Type B pancreatic cell (in vitro differentiated cells): Measurements from ENCODE around the gene CD46. TPM values are rescaled to one million over a fixed set of nuclear protein-coding genes. Genes with fewer than 3 reads are reported as not detected.

Source experiments
- DNase-seq: peaks from one replicate; pipeline ENCODE4 v3.0.0; 2021; ENCODE audit warnings: mixed read lengths; ENCODE audit not compliant: unreplicated experiment; ENCODE audit errors: extremely low spot score
- H3K27ac Mint-ChIP-seq: 2 replicates; pipeline ENCODE4 v1.8.0; 2021; ENCODE audit warnings: mild to moderate bottlenecking, mixed read lengths
- H3K27me3 Mint-ChIP-seq: 2 replicates; pipeline ENCODE4 v1.8.0; 2021; ENCODE audit warnings: mixed read lengths
- H3K36me3 Mint-ChIP-seq: 2 replicates; pipeline ENCODE4 v1.8.0; 2021; ENCODE audit warnings: mixed read lengths
- H3K4me1 Mint-ChIP-seq: one replicate; pipeline ENCODE4 v1.8.0; 2021; ENCODE audit warnings: mixed read lengths; ENCODE audit not compliant: unreplicated experiment
- H3K4me3 Mint-ChIP-seq: 2 replicates; pipeline ENCODE4 v1.8.0; 2021; ENCODE audit warnings: mild to moderate bottlenecking, mixed read lengths
- H3K9me3 Mint-ChIP-seq: 2 replicates; pipeline ENCODE4 v1.8.0; 2021; ENCODE audit warnings: mixed read lengths
- CTCF ChIP-seq: fragments of 200-600 bp; sonication (generic); conservative IDR thresholded peaks from 2 replicates; pipeline ENCODE4 v1.5.0; 2021; ENCODE audit warnings: antibody characterized with exemption, mild to moderate bottlenecking
- total RNA-seq: library from RNA; stranded (reverse); gene quantifications from 2 replicates; pipeline ENCODE4 v1.2.1, GENCODE V29; 2021; ENCODE audit warnings: low replicate concordance

CD46 gene
- total RNA-seq, 1 donor from 2014 or later: 155 TPM

GRCh38 chr1:207799989-207800648 lies 48.3 kb downstream of the CD46 start:
- H3K27ac Mint-ChIP-seq: no peak overlapping the region
- H3K36me3 Mint-ChIP-seq: no peaks in the 10 kb centered on the region
- H3K27me3 Mint-ChIP-seq: no peaks in the 10 kb centered on the region
- TF ChIP-seq CTCF: no peak
- no peaks in the 10 kb centered on the region for H3K4me1 Mint-ChIP-seq
- H3K9me3 Mint-ChIP-seq: no peaks in the 10 kb centered on the region
- no peak for DNase-seq
- H3K4me3 Mint-ChIP-seq: no peak overlapping the region

GRCh38 chr1:207801819-207802218 lies 50.0 kb downstream of the CD46 start:
- Mint-ChIP-seq H3K4me3 (no peak overlapping the region), H3K27ac (no peak overlapping the region), H3K4me1 (no peaks in the 10 kb centered on the region), H3K9me3 (no peaks in the 10 kb centered on the region), H3K36me3 (no peaks in the 10 kb centered on the region), H3K27me3 (no peaks in the 10 kb centered on the region)
- DNase-seq: no peak
- no peak for TF ChIP-seq CTCF

GRCh38 chr1:207803678-207804077 lies 51.8 kb downstream of the CD46 start:
- Mint-ChIP-seq H3K4me3 (no peak overlapping the region), H3K36me3 (peaks cover 3% of the 10 kb centered on the region), H3K9me3 (no peaks in the 10 kb centered on the region), H3K27ac (no peak overlapping the region), H3K4me1 (peaks cover 6% of the 10 kb centered on the region), H3K27me3 (no peaks in the 10 kb centered on the region)
- TF ChIP-seq CTCF: no peak
- DNase-seq: no peak

- Mint-ChIP-seq H3K4me1 (peaks cover 7% of the 10 kb centered on the region), H3K27ac (no peak overlapping the region), H3K27me3 (no peaks in the 10 kb centered on the region)
Observed at GRCh38 chr1:207804721-207805468, 53.0 kb downstream of the CD46 start.

GRCh38 chr1:207805841-207806421 lies 54.1 kb downstream of the CD46 start:
- H3K36me3 Mint-ChIP-seq: peaks cover 6% of the 10 kb centered on the region
- no peak for DNase-seq
- no peaks in the 10 kb centered on the region for H3K27me3 Mint-ChIP-seq
- no peak for TF ChIP-seq CTCF
- no peak overlapping the region for H3K27ac Mint-ChIP-seq
- H3K4me3 Mint-ChIP-seq: no peak overlapping the region
- H3K4me1 Mint-ChIP-seq: peaks cover 7% of the 10 kb centered on the region
- no peaks in the 10 kb centered on the region for H3K9me3 Mint-ChIP-seq

More at GRCh38 chr1:207804721-207805468, 53.0 kb downstream of the CD46 start:
- Mint-ChIP-seq H3K36me3 (peaks cover 6% of the 10 kb centered on the region), H3K4me3 (no peak overlapping the region), H3K9me3 (no peaks in the 10 kb centered on the region)
- TF ChIP-seq CTCF: no peak
- DNase-seq: no peak
